ENCODE results near the gene HELZ. TPM values are rescaled to one million over a fixed set of nuclear protein-coding genes. Genes with fewer than 3 reads are reported as not detected.

The HELZ gene
- total and polyA plus RNA-seq, 2 donors from 2014 or later, result 2.8 to 58.8 TPM

DNA sequence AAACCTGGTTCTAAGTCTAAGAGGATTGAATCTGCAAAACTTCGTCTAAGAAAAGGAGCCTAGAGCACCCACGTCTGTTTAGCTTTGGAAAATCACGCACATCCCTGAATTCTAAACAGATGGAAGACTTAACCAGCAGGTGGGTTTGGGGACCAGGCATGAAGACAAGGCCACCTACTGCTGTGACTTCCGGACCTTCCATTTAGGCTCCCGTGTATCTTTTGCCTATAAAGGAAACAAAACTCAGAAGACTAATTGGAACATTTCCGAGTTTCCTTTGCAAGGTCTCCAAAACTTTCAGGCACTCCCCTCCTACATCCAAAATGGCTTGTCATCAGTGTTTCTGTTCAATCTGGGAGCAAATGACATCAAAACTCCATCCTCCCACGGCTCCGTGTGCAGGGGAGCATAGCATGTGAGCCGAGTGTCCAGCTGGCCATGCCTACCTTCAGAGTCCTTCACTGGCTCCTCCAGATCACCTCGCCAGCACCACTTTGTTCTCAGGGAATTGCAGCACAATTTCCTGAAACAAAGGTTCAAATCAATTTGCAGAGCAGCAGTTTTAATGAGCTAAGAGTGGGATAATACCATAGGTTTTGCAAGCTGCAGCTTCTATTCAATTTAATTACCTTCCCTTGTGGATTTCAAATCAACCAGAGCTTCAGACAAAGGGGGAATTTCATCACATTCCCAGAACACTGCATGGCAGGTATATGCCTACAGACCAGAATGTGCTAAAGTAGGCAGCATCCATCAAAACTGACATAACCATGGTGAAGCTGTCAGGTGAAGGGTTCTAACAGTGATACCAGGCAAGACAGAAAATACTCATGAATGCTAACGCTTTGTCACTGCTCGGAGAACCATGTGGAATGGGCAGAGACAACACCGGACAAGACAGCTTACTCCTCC lies 177.2 kb downstream of the HELZ start:
- Histone ChIP-seq H3K4me3 (ENCODE audit: low read length in 3 of 3) (no peak overlapping the region), H3K4me1 (ENCODE audit: control insufficient read depth in 2 of 3, insufficient read depth in 2 of 3, low read depth in 1 of 3, low read length in 3 of 3) (peaks cover 0 to 2% (median 0%) of the 10 kb centered on the region in 3 donors), H3K9me3 (ENCODE audit: control insufficient read depth in 2 of 3, insufficient read depth in 1 of 3, low read length in 3 of 3) (no peaks in the 10 kb centered on the region), H3K27ac (ENCODE audit: low read depth in 2 of 2, low read length in 2 of 2) (no peak overlapping the region), H3K9ac (ENCODE audit: low read length in 3 of 3) (no peak overlapping the region), H3K27me3 (ENCODE audit: control insufficient read depth, insufficient read depth, low read length) (no peaks in the 10 kb centered on the region), H3K36me3 (ENCODE audit: control insufficient read depth in 2 of 3, insufficient read depth in 3 of 3, low read length in 3 of 3) (no peaks in the 10 kb centered on the region)
- intact Hi-C loops (cut with DNase I), result no loop called here
- peak in 3 of 5 donors; percentile 60 to 71 (median 69) for DNase-seq
- no peak for FAIRE-seq
- TF ChIP-seq, protein P1, sequence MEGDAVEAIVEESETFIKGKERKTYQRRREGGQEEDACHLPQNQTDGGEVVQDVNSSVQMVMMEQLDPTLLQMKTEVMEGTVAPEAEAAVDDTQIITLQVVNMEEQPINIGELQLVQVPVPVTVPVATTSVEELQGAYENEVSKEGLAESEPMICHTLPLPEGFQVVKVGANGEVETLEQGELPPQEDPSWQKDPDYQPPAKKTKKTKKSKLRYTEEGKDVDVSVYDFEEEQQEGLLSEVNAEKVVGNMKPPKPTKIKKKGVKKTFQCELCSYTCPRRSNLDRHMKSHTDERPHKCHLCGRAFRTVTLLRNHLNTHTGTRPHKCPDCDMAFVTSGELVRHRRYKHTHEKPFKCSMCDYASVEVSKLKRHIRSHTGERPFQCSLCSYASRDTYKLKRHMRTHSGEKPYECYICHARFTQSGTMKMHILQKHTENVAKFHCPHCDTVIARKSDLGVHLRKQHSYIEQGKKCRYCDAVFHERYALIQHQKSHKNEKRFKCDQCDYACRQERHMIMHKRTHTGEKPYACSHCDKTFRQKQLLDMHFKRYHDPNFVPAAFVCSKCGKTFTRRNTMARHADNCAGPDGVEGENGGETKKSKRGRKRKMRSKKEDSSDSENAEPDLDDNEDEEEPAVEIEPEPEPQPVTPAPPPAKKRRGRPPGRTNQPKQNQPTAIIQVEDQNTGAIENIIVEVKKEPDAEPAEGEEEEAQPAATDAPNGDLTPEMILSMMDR (IDR thresholded peaks at IDR 0.05; ENCODE audit: borderline replicate concordance, extremely low read depth, insufficient read depth), result no peak

DNA sequence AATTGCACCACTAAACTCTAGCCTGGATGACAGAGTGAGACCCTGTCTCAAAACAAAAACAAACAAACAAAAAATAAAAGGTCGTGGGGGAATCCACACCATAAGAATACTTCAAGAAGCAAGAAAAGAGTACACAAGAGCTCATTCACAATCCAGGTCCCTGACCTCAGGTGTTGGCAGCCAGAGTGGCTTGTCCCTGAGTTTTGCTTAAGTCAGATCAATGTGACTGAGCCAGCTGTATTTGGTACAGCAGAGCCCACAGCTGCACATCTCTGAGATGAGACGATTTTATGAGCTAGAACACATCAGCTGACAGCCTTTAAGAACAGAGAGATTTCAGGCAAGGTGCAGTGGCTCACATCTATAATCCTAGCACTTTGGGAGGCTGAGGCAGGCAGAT lies 178.3 kb downstream of the HELZ start:
- Histone ChIP-seq H3K4me3 (ENCODE audit: low read length in 3 of 3) (no peak overlapping the region), H3K4me1 (ENCODE audit: control insufficient read depth in 2 of 3, insufficient read depth in 2 of 3, low read depth in 1 of 3, low read length in 3 of 3) (peaks cover 0 to 2% (median 0%) of the 10 kb centered on the region in 3 donors), H3K9ac (ENCODE audit: low read length in 3 of 3) (no peak overlapping the region), H3K36me3 (ENCODE audit: control insufficient read depth in 2 of 3, insufficient read depth in 3 of 3, low read length in 3 of 3) (no peaks in the 10 kb centered on the region), H3K9me3 (ENCODE audit: control insufficient read depth in 2 of 3, insufficient read depth in 1 of 3, low read length in 3 of 3) (no peaks in the 10 kb centered on the region), H3K27me3 (ENCODE audit: control insufficient read depth, insufficient read depth, low read length) (no peaks in the 10 kb centered on the region), H3K27ac (ENCODE audit: low read depth in 2 of 2, low read length in 2 of 2) (no peak overlapping the region)
- no peak for DNase-seq
- TF ChIP-seq, protein P1 (IDR thresholded peaks at IDR 0.05; ENCODE audit: borderline replicate concordance, extremely low read depth, insufficient read depth), result no peak
- intact Hi-C loops (cut with DNase I), result no loop called here
- no peak for FAIRE-seq

GRCh38 chr17:67063141-67063540 lies 181.9 kb downstream of the HELZ start:
- no peaks in the 10 kb centered on the region for H3K9me3 ChIP-seq (ENCODE audit: control insufficient read depth in 2 of 3, insufficient read depth in 1 of 3, low read length in 3 of 3)
- H3K4me3 ChIP-seq (ENCODE audit: low read length in 3 of 3), result no peak overlapping the region
- no peaks in the 10 kb centered on the region for H3K27me3 ChIP-seq (ENCODE audit: control insufficient read depth, insufficient read depth, low read length)
- intact Hi-C loops (cut with DNase I), result no loop called here
- TF ChIP-seq, protein P1 (IDR thresholded peaks at IDR 0.05; ENCODE audit: borderline replicate concordance, extremely low read depth, insufficient read depth), result no peak
- H3K36me3 ChIP-seq (ENCODE audit: control insufficient read depth in 2 of 3, insufficient read depth in 3 of 3, low read length in 3 of 3), result no peaks in the 10 kb centered on the region
- FAIRE-seq (no peak), DNase-seq (peak in 3 of 5 donors; percentile 58 to 80 (median 62))
- no peak overlapping the region for H3K27ac ChIP-seq (ENCODE audit: low read depth in 2 of 2, low read length in 2 of 2)
- no peak overlapping the region for H3K9ac ChIP-seq (ENCODE audit: low read length in 3 of 3)
- peaks cover 0 to 2% (median 0%) of the 10 kb centered on the region in 3 donors for H3K4me1 ChIP-seq (ENCODE audit: control insufficient read depth in 2 of 3, insufficient read depth in 2 of 3, low read depth in 1 of 3, low read length in 3 of 3)

All from kidney (tissue), 14 donors.